Spleen (tissue), 11 donors: ENCODE data around the gene MMD2. TPM values are rescaled to one million over a fixed set of nuclear protein-coding genes. Genes with fewer than 3 reads are reported as not detected.

Source experiments
- DNase-seq: peaks from one replicate; pipeline ENCODE4 v3.0.0-alpha.2; 2020
- H3K27ac ChIP-seq, 8 donors: fragments of 200-600 bp; sonication (generic) in 7 of 8; 1 replicate in 4 of 8; 2 replicates in 4 of 8; pipeline versions ENCODE4 v1.5.0 to v1.8.0; 2016 to 2021; ENCODE audit warnings: inconsistent platforms in 4 of 8, mild to moderate bottlenecking in 4 of 8, moderate library complexity in 1 of 8
- H3K27me3 ChIP-seq, 7 donors: fragments of 200-600 bp; sonication (generic) in 6 of 7; replicated peaks in 1 of 7; 1 replicate in 4 of 7; 2 replicates in 3 of 7; pipeline versions ENCODE4 v1.5.0 to v1.8.0; 2016 to 2021; ENCODE audit warnings: inconsistent platforms in 3 of 7, mild to moderate bottlenecking in 1 of 7
- H3K36me3 ChIP-seq, 6 donors: fragments of 200-600 bp; sonication (generic) in 5 of 6; 1 replicate in 4 of 6; 2 replicates in 2 of 6; pipeline versions ENCODE4 v1.5.0 to v1.8.0; 2016 to 2021; ENCODE audit warnings: inconsistent platforms in 2 of 6
- H3K4me1 ChIP-seq, 6 donors: fragments of 200-600 bp; sonication (generic) in 5 of 6; 1 replicate in 3 of 6; 2 replicates in 3 of 6; pipeline versions ENCODE4 v1.5.0 to v1.8.0; 2016 to 2021; ENCODE audit warnings: inconsistent platforms in 3 of 6
- H3K4me3 ChIP-seq, 8 donors: fragments of 200-600 bp; sonication (generic) in 7 of 8; 1 replicate in 4 of 8; 2 replicates in 4 of 8; pipeline versions ENCODE4 v1.5.0 to v1.8.0; 2016 to 2021; ENCODE audit warnings: inconsistent platforms in 4 of 8, mild to moderate bottlenecking in 4 of 8, moderate library complexity in 2 of 8
- H3K9me3 ChIP-seq, 8 donors: fragments of 200-600 bp; sonication (generic) in 7 of 8; 1 replicate in 4 of 8; 2 replicates in 4 of 8; pipeline versions ENCODE4 v1.5.0 to v1.8.0; 2016 to 2021; ENCODE audit warnings: inconsistent platforms in 4 of 8
- CTCF ChIP-seq, 11 experiments: fragments of 200-600 bp in 7 of 11; fragments of 450-650 bp in 4 of 11; sonication (generic) in 4 of 11; IDR thresholded peaks in 8 of 11; conservative IDR thresholded peaks in 3 of 11; 1 replicate in 7 of 11; 2 replicates in 4 of 11; pipeline versions ENCODE4 v1.4.0 to v1.8.0; 2016 to 2021; ENCODE audit warnings: antibody characterized with exemption in 11 of 11, inconsistent platforms in 4 of 11, mild to moderate bottlenecking in 1 of 11
- POLR2A ChIP-seq, 3 donors: fragments of 450-650 bp; IDR thresholded peaks; one replicate each; pipeline ENCODE4 v1.5.1; 2017; ENCODE audit warnings: antibody characterized with exemption in 3 of 3, mild to moderate bottlenecking in 1 of 3
- POLR2AphosphoS5 ChIP-seq, 3 donors: sonication (generic); formaldehyde crosslinking; IDR thresholded peaks; one replicate each; pipeline ENCODE4 v1.5.1; 2017; ENCODE audit warnings: antibody characterized with exemption in 3 of 3
- WGBS, 5 donors: extraction: QIAGEN DNeasy Blood & Tissue Kit in 3 of 5; methylation state at CpG; one replicate each; pipeline versions ENCODE4 v1.1.5 to v1.1.7; 2013 to 2018; 5-methylcytosine and 5-hydroxymethylcytosine counted together
- intact Hi-C: fragments of 100-400 bp; cut with DNase I; formaldehyde crosslinking; loops from one replicate; pipeline ENCODE4 v1.15.0; 2023; ENCODE audit warnings: low total_unique reads
- polyA plus RNA-seq, 3 donors: library from polyadenylated mRNA; stranded (reverse); fragments of 200-250 nt; gene quantifications; one replicate each; pipeline ENCODE4 v1.2.1, GENCODE V29; 2013
- total RNA-seq, 7 donors: library from RNA; depleted of rRNA in 3 of 7; stranded (reverse); fragments of >200 nt in 3 of 7; fragmentation: NEBNext Ultra II Directional in 4 of 7; extraction: Animal tissue kit (Norgen Biotek cat#: 25700) in 4 of 7; gene quantifications; one replicate each; pipeline versions ENCODE4 v1.1.0 to v1.2.1, GENCODE V29; 2016 to 2021
- donor health status: healthy with polysubstance abuse.
- donor health status: DM: no; HTN: no; CAD: no; lungs with moderate emphysema.
- donor health status: DM: no; HTN: no; CAD: no.
- donor health status: Bipolar disorder and iron deficiency.
- donor health status: healthy.
- donor health status: DM: no; HTN: no; CAD: no.
- donor health status: DM: yes; HTN: yes; CAD: no.

Gene MMD2
- total and polyA plus RNA-seq, 10 donors = not detected

GRCh38 chr7:4959893-4960292 lies 906 bp upstream of the MMD2 start:
- Histone ChIP-seq H3K9me3 (no peaks in the 10 kb centered on the region), H3K4me1 (peaks cover 0 to 12% (median 8%) of the 10 kb centered on the region in 6 donors), H3K27me3 (peaks cover 0 to 93% (median 32%) of the 10 kb centered on the region in 7 donors), H3K36me3 (no peaks in the 10 kb centered on the region), H3K4me3 (no peak overlapping the region), H3K27ac (no peak overlapping the region)
- no peak for DNase-seq
- intact Hi-C loops = no loop called here
- 44 to 68% (median 58%) methylated on average over 2 to 3 of the region's 4 CpGs for WGBS, 5 donors
- no peak for TF ChIP-seq CTCF (IDR thresholded peaks at IDR 0.05 in 8 of 11, conservative IDR thresholded peaks at IDR 0.05 in 3 of 11)
- no peak for TF ChIP-seq POLR2AphosphoS5 (IDR thresholded peaks at IDR 0.05)
- no peak for TF ChIP-seq POLR2A (IDR thresholded peaks at IDR 0.05)

- peak overlapping the region in 5 of 8 donors; percentile 13 to 57 (median 26) for H3K4me3 ChIP-seq
- intact Hi-C loops = no loop called here
- no peak for TF ChIP-seq POLR2A (IDR thresholded peaks at IDR 0.05)
- TF ChIP-seq POLR2AphosphoS5 (IDR thresholded peaks at IDR 0.05) = no peak
- no peak for TF ChIP-seq CTCF (IDR thresholded peaks at IDR 0.05 in 8 of 11, conservative IDR thresholded peaks at IDR 0.05 in 3 of 11)
- H3K4me1 ChIP-seq = peaks cover 0 to 12% (median 8%) of the 10 kb centered on the region in 6 donors
- no peaks in the 10 kb centered on the region for H3K9me3 ChIP-seq
- peak; percentile 19 for DNase-seq
- H3K27ac ChIP-seq = no peak overlapping the region
- peaks cover 0 to 89% (median 32%) of the 10 kb centered on the region in 7 donors for H3K27me3 ChIP-seq
- no peaks in the 10 kb centered on the region for H3K36me3 ChIP-seq
- WGBS, 5 donors = 0 to 6% (median 3%) methylated on average over 6 to 20 of the region's 21 CpGs
Observed at GRCh38 chr7:4959306-4959705, 319 bp upstream of the MMD2 start.

GRCh38 chr7:4957847-4958476 lies 1.0 kb downstream of the MMD2 start:
- H3K4me3 ChIP-seq = no peak overlapping the region
- no peaks in the 10 kb centered on the region for H3K36me3 ChIP-seq
- H3K27me3 ChIP-seq = peaks cover 0 to 89% (median 32%) of the 10 kb centered on the region in 7 donors
- DNase-seq = peak; percentile 69
- TF ChIP-seq POLR2AphosphoS5 (IDR thresholded peaks at IDR 0.05) = no peak
- TF ChIP-seq POLR2A (IDR thresholded peaks at IDR 0.05) = no peak
- no peak for TF ChIP-seq CTCF (IDR thresholded peaks at IDR 0.05 in 8 of 11, conservative IDR thresholded peaks at IDR 0.05 in 3 of 11)
- H3K9me3 ChIP-seq = no peaks in the 10 kb centered on the region
- WGBS, 5 donors = 17 to 29% (median 24%) methylated on average over 7 to 13 of the region's 13 CpGs
- peaks cover 0 to 12% (median 8%) of the 10 kb centered on the region in 6 donors for H3K4me1 ChIP-seq
- H3K27ac ChIP-seq = no peak overlapping the region
- intact Hi-C loops = no loop called here

GRCh38 chr7:4951903-4952636 lies 6.9 kb downstream of the MMD2 start:
- Histone ChIP-seq H3K4me1 (no peaks in the 10 kb centered on the region), H3K27ac (no peak overlapping the region), H3K36me3 (no peaks in the 10 kb centered on the region), H3K27me3 (peaks cover 0 to 87% (median 0%) of the 10 kb centered on the region in 7 donors), H3K9me3 (peaks cover 0 to 13% (median 9%) of the 10 kb centered on the region in 8 donors), H3K4me3 (no peak overlapping the region)
- 42 to 55% (median 45%) methylated on average over 11 of the region's 11 CpGs for whole genome bisulfite sequencing, 5 donors
- no peak for DNase-seq
- intact Hi-C loops = no loop called here
- TF ChIP-seq POLR2A (IDR thresholded peaks at IDR 0.05) (no peak), CTCF (IDR thresholded peaks at IDR 0.05 in 8 of 11, conservative IDR thresholded peaks at IDR 0.05 in 3 of 11) (no peak), POLR2AphosphoS5 (IDR thresholded peaks at IDR 0.05) (no peak)
